Measurements from ENCODE around the gene PTK6. TPM values are rescaled to one million over a fixed set of nuclear protein-coding genes. Genes with fewer than 3 reads are reported as not detected.

PTK6 gene
- total and polyA plus RNA-seq, 2 donors (not counting 1 experiment from before 2014, with no cell fraction given): 0.17 TPM; not detected in 1

DNA sequence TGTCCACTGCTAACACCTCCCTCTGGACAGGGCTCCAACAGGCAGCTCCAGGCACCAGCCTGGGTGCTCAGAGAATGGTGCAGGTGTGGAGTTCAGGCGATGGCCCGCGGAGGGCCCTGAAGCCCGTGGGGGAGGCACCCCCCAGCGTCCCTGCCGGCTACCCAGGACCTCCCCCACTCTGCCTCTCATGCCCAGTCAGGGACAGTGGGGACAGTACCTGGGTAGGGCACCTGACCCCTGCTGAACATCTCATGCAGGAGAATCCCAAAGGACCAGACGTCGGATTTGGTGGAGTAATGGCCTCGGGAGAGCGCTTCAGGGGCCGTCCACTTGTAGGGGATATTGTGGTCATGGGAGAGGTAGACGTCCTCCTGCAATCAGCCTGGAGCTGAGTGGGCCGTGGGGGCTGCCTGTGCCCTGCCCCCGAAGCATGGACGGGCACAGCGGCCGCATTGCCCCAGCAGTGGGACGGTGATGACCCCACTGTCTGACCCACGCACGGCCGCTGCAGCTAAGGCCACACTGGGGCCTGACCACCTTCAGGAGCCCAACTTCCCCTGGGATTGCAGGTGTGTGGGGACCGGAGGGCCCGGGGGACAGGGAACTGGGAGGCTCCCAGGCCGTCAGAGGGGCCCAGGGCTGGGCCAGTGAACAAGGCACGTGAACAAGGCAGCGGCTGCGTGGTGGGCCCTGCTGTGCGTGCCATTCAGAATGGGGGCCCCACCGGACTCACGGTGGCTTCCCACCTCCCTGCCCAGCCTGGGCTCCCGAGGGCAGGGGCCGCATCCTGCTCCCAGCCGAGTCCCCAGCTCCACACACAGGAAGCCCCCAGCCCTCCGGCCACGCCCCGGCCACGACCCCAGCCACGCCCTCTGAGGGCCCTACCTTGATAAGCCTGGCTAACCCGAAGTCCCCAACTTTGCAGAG, 7.1 kb downstream of the PTK6 start:
- Histone ChIP-seq H3K4me1 (ENCODE audit: control insufficient read depth, extremely low read depth, insufficient read depth, low read length) (no peaks in the 10 kb centered on the region), H3K4me3 (replicated peaks in 1 of 4; ENCODE audit: control extremely low read depth in 1 of 4, insufficient read depth in 1 of 4, low read depth in 3 of 4, low read length in 4 of 4) (no peak overlapping the region), H3K79me2 (ENCODE audit: control insufficient read depth, insufficient read depth, low read length) (no peaks in the 10 kb centered on the region), H3K9ac (ENCODE audit: insufficient read depth, low read length) (no peak overlapping the region), H3K36me3 (ENCODE audit: control insufficient read depth, insufficient read depth, low read length) (no peaks in the 10 kb centered on the region), H3K27me3 (ENCODE audit: control insufficient read depth, insufficient read depth, low read length) (peaks cover 7% of the 10 kb centered on the region), H2AFZ (ENCODE audit: low read length) (no peak overlapping the region), H3K9me3 (ENCODE audit: control insufficient read depth, insufficient read depth, low read depth, low read length) (no peaks in the 10 kb centered on the region), H3K4me2 (ENCODE audit: extremely low read depth, insufficient read depth, low read length) (no peak overlapping the region), H3K27ac (ENCODE audit: insufficient read depth, low read length) (no peak overlapping the region), H4K20me1 (ENCODE audit: control insufficient read depth, extremely low read depth, insufficient read depth, low read length) (no peaks in the 10 kb centered on the region)
- TF ChIP-seq CTCF (conservative IDR thresholded peaks at IDR 0.05 in 1 of 2, IDR thresholded peaks at IDR 0.05 in 1 of 2; ENCODE audit: low read depth in 1 of 2, low read length in 2 of 2) (no peak), EZH2 (IDR thresholded peaks at IDR 0.05; ENCODE audit: low read length, missing control alignments) (no peak)
- DNase-seq (ENCODE audit: low read depth in 2 of 2): no peak

DNA sequence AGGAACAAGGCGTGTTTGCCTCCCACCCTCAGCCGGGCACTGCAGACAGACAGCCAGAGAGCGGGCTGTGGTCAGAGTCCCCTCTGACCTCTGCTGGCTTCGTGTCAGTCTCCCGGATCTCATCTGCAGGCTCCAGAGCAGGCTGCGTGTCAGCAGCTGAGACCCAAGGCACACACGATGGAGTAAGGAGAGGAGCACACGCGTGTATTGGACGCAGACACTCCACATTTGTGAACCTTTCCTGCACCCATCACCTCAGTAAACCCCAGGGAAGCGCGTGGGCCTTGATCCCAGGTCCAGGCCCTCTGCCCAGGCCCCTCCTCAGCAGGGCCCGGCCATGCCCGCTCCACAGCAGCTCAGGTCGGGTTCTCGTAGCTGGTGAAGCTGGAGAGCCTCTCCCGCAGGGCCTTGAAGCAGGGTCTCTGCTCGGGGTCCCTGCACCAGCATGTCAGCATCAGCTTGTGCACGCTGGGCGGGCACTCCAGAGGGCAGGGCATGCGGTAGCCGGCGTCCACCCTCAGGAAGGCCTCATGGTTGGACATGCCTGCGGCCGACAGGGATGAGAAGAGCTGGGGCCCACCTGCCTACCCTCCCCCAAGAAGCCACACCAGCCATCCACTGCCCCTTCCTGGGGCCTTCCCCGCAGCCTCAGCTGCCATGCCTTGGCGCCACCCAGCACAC, 7.9 kb downstream of the PTK6 start:
- H4K20me1 ChIP-seq (ENCODE audit: control insufficient read depth, extremely low read depth, insufficient read depth, low read length): no peaks in the 10 kb centered on the region
- H3K9ac ChIP-seq (ENCODE audit: insufficient read depth, low read length): no peak overlapping the region
- no peaks in the 10 kb centered on the region for H3K79me2 ChIP-seq (ENCODE audit: control insufficient read depth, insufficient read depth, low read length)
- no peak for TF ChIP-seq CTCF (conservative IDR thresholded peaks at IDR 0.05 in 1 of 2, IDR thresholded peaks at IDR 0.05 in 1 of 2; ENCODE audit: low read depth in 1 of 2, low read length in 2 of 2)
- TF ChIP-seq EZH2 (IDR thresholded peaks at IDR 0.05; ENCODE audit: low read length, missing control alignments): no peak
- H3K27me3 ChIP-seq (ENCODE audit: control insufficient read depth, insufficient read depth, low read length): peaks cover 7% of the 10 kb centered on the region
- H3K4me1 ChIP-seq (ENCODE audit: control insufficient read depth, extremely low read depth, insufficient read depth, low read length): no peaks in the 10 kb centered on the region
- no peak overlapping the region for H2AFZ ChIP-seq (ENCODE audit: low read length)
- no peak overlapping the region for H3K4me3 ChIP-seq (replicated peaks in 1 of 4; ENCODE audit: control extremely low read depth in 1 of 4, insufficient read depth in 1 of 4, low read depth in 3 of 4, low read length in 4 of 4)
- H3K9me3 ChIP-seq (ENCODE audit: control insufficient read depth, insufficient read depth, low read depth, low read length): no peaks in the 10 kb centered on the region
- H3K36me3 ChIP-seq (ENCODE audit: control insufficient read depth, insufficient read depth, low read length): no peaks in the 10 kb centered on the region
- no peak for DNase-seq (ENCODE audit: low read depth in 2 of 2)
- no peak overlapping the region for H3K4me2 ChIP-seq (ENCODE audit: extremely low read depth, insufficient read depth, low read length)
- no peak overlapping the region for H3K27ac ChIP-seq (ENCODE audit: insufficient read depth, low read length)

- Histone ChIP-seq H3K9ac (ENCODE audit: insufficient read depth, low read length) (no peak overlapping the region), H3K27me3 (ENCODE audit: control insufficient read depth, insufficient read depth, low read length) (peaks cover 6% of the 10 kb centered on the region), H3K27ac (ENCODE audit: insufficient read depth, low read length) (no peak overlapping the region), H3K4me2 (ENCODE audit: extremely low read depth, insufficient read depth, low read length) (no peak overlapping the region), H4K20me1 (ENCODE audit: control insufficient read depth, extremely low read depth, insufficient read depth, low read length) (no peaks in the 10 kb centered on the region), H3K4me1 (ENCODE audit: control insufficient read depth, extremely low read depth, insufficient read depth, low read length) (no peaks in the 10 kb centered on the region), H3K79me2 (ENCODE audit: control insufficient read depth, insufficient read depth, low read length) (peaks cover 3% of the 10 kb centered on the region), H2AFZ (ENCODE audit: low read length) (no peak overlapping the region), H3K9me3 (ENCODE audit: control insufficient read depth, insufficient read depth, low read depth, low read length) (no peaks in the 10 kb centered on the region), H3K36me3 (ENCODE audit: control insufficient read depth, insufficient read depth, low read length) (peaks cover 5% of the 10 kb centered on the region), H3K4me3 (replicated peaks in 1 of 4; ENCODE audit: control extremely low read depth in 1 of 4, insufficient read depth in 1 of 4, low read depth in 3 of 4, low read length in 4 of 4) (no peak overlapping the region)
- no peak for DNase-seq (ENCODE audit: low read depth in 2 of 2)
- TF ChIP-seq EZH2 (IDR thresholded peaks at IDR 0.05; ENCODE audit: low read length, missing control alignments): no peak
- TF ChIP-seq CTCF (conservative IDR thresholded peaks at IDR 0.05 in 1 of 2, IDR thresholded peaks at IDR 0.05 in 1 of 2; ENCODE audit: low read depth in 1 of 2, low read length in 2 of 2): no peak
These were observed 10.0 kb downstream of the PTK6 start for GRCh38 chr20:63527184-63527583.

All from fibroblast of lung (primary cell).